PC-9 (cell line): ENCODE data around the gene NPBWR2. TPM values are rescaled to one million over a fixed set of nuclear protein-coding genes. Genes with fewer than 3 reads are reported as not detected.

Experiments used
- Bru-seq: library from RNA; stranded (reverse); fragments of 400-500 nt; gene quantifications from one replicate; lab custom pipeline; 2021; lab: Mats Ljungman, UMichigan
- BruChase-seq, 2 experiments: library from RNA; stranded (reverse); fragments of 400-500 nt; gene quantifications; one replicate each; lab custom pipeline; 2021; lab: Mats Ljungman, UMichigan
- BruUV-seq: library from RNA; stranded (reverse); fragments of 400-500 nt; replicated peaks from 2 replicates; lab custom pipeline; 2021; lab: Mats Ljungman, UMichigan
- CTCF ChIA-PET: fragments of 300-600 bp; sonication (Branson Sonifier 250); formaldehyde crosslinking; loops from one replicate; lab custom pipeline; 2022; ENCODE audit warnings: antibody characterized with exemption; lab: Charles Lee
- POLR2A ChIA-PET: fragments of 300-600 bp; sonication (Branson Sonifier 250); formaldehyde crosslinking; loops from one replicate; lab custom pipeline; 2022; ENCODE audit warnings: antibody characterized with exemption; ENCODE audit not compliant: unreplicated experiment; lab: Charles Lee
- DNase-seq, 2 experiments: peaks; one replicate each; pipeline versions ENCODE4 v3.0.0 to v3.0.0-alpha.2; 2015 to 2022; ENCODE audit warnings: mixed read lengths in 1 of 2
- H2AFZ ChIP-seq: fragments of 200-600 bp; sonication (generic); 2 replicates; pipeline ENCODE4 v1.8.1; 2017; ENCODE audit warnings: antibody characterized with exemption
- H3F3A ChIP-seq: fragments of 200-600 bp; sonication (generic); 2 replicates; pipeline ENCODE4 v1.8.1; 2017; ENCODE audit warnings: antibody characterized with exemption, mild to moderate bottlenecking, low read depth; ENCODE audit not compliant: insufficient read depth
- H3K27ac ChIP-seq: fragments of 200-600 bp; sonication (generic); 2 replicates; pipeline ENCODE4 v1.6.1; 2016; ENCODE audit warnings: mixed run types
- H3K27me3 ChIP-seq: fragments of 200-600 bp; sonication (generic); 2 replicates; pipeline ENCODE4 v1.6.1; 2016; ENCODE audit warnings: low read depth, mixed run types; ENCODE audit not compliant: insufficient read depth
- H3K36me3 ChIP-seq: fragments of 200-600 bp; sonication (generic); 2 replicates; pipeline ENCODE4 v1.6.1; 2016; ENCODE audit warnings: low read depth, mixed run types
- H3K4me1 ChIP-seq: fragments of 200-600 bp; sonication (generic); replicated peaks from 2 replicates; pipeline ENCODE4 v1.6.1; 2016; ENCODE audit warnings: mixed run types; ENCODE audit not compliant: insufficient read depth
- H3K4me2 ChIP-seq: fragments of 200-600 bp; sonication (generic); 2 replicates; pipeline ENCODE4 v1.6.1; 2017; ENCODE audit warnings: mixed run types
- H3K4me3 ChIP-seq: fragments of 200-600 bp; sonication (generic); 2 replicates; pipeline ENCODE4 v1.6.1; 2016; ENCODE audit warnings: mixed run types
- H3K79me2 ChIP-seq: fragments of 200-600 bp; sonication (generic); 2 replicates; pipeline ENCODE4 v1.6.1; 2017; ENCODE audit warnings: low read depth, mixed run types
- H3K9me2 ChIP-seq: fragments of 200-600 bp; sonication (generic); 2 replicates; pipeline ENCODE4 v1.8.1; 2017; ENCODE audit warnings: mild to moderate bottlenecking; ENCODE audit not compliant: insufficient read depth
- H3K9me3 ChIP-seq: fragments of 200-600 bp; sonication (generic); 2 replicates; pipeline ENCODE4 v1.8.1; 2016; ENCODE audit warnings: low read depth; ENCODE audit not compliant: insufficient read depth
- H4K20me1 ChIP-seq: fragments of 200-600 bp; sonication (generic); 2 replicates; pipeline ENCODE4 v1.8.1; 2017; ENCODE audit not compliant: insufficient read depth
- CTCF ChIP-seq: fragments of 200-600 bp; sonication (generic); conservative IDR thresholded peaks from 2 replicates; pipeline ENCODE4 v1.6.1; 2017; ENCODE audit warnings: mixed run types, antibody characterized with exemption, mild to moderate bottlenecking, moderate library complexity
- EZH2 ChIP-seq: fragments of 200-600 bp; sonication (generic); IDR thresholded peaks from 2 replicates; pipeline ENCODE4 v1.8.0; 2017; ENCODE audit warnings: antibody characterized with exemption, low read depth
- intact Hi-C: fragments of 100-400 bp; cut with micrococcal nuclease; formaldehyde crosslinking; loops from one replicate; pipeline ENCODE4 v1.10.0; 2022; ENCODE audit not compliant: unreplicated experiment
- long read RNA-seq: library from polyadenylated mRNA; stranded (forward); transcript quantifications from one replicate; pipeline ENCODE4 v2.0.0, GENCODE V29; 2022
- total RNA-seq: library from RNA; stranded (reverse); gene quantifications from 2 replicates; pipeline ENCODE4 v1.2.3, GENCODE V29; 2021

Gene NPBWR2
- not detected in 2 replicates for total RNA-seq
- not detected for Bru-seq, nascent RNA
- not detected for BruChase-seq, experiment 1, labeled RNA remaining after a 2-hour chase
- BruChase-seq, experiment 2, labeled RNA remaining after a 6-hour chase, result not detected
- long read RNA-seq, result 0 reads

- Histone ChIP-seq H3K9me3 (no peaks in the 10 kb centered on the region), H3F3A (no peaks in the 10 kb centered on the region), H3K9me2 (no peaks in the 10 kb centered on the region), H3K4me1 (no peaks in the 10 kb centered on the region), H3K36me3 (no peaks in the 10 kb centered on the region), H3K27ac (no peak within 1 kb of the TSS), H4K20me1 (no peaks in the 10 kb centered on the region; the same call in 1 of the 2 replicates), H3K4me3 (no peak within 1 kb of the TSS), H3K79me2 (no peaks in the 10 kb centered on the region), H3K27me3 (peaks cover 93% of the 10 kb centered on the region), H2AFZ (no peak within 1 kb of the TSS), H3K4me2 (no peak within 1 kb of the TSS)
- ChIA-PET POLR2A (no interaction called here), CTCF (no interaction called here)
- no TSS peak for BruUV-seq
- intact Hi-C loops, result no loop called here
- peak in 1 of 2 experiments; percentile 32 for DNase-seq
- TF ChIP-seq CTCF (no peak), EZH2 (no peak)
Observed at GRCh38 chr20:64106981-64107735, at the start of gene NPBWR2. TSS of gene NPBWR2 (minus strand) at chr20:64107565. CDS start at chr20:64106831, 734 bp downstream.

- intact Hi-C loops, result no loop called here
Observed at GRCh38 chr20:64156136-64156885, 48.9 kb upstream of the NPBWR2 start.

More at GRCh38 chr20:64156136-64156885, 48.9 kb upstream of the NPBWR2 start:
- ChIA-PET POLR2A (no interaction called here), CTCF (no interaction called here)
- TF ChIP-seq EZH2 (no peak), CTCF (no peak)
- Histone ChIP-seq H3K36me3 (no peaks in the 10 kb centered on the region), H3K4me3 (no peak overlapping the region), H3F3A (peaks cover 10% of the 10 kb centered on the region; the same call in 1 of the 2 replicates), H3K9me3 (no peaks in the 10 kb centered on the region), H3K27me3 (peaks cover 24% of the 10 kb centered on the region), H3K4me1 (peaks cover 19% of the 10 kb centered on the region; the same call in 1 of the 2 replicates), H2AFZ (no peak overlapping the region), H3K27ac (no peak overlapping the region), H3K79me2 (no peaks in the 10 kb centered on the region), H4K20me1 (0 out of 2 replicates have a peak, but pooled peaks cover 6% of the 10 kb centered on the region), H3K4me2 (no peak overlapping the region), H3K9me2 (no peaks in the 10 kb centered on the region)
- no TSS peak for BruUV-seq
- DNase-seq, result no peak
